DMS114 treated with DMSO at 0.1 percent for 48 hours (cell line): ENCODE results near the gene KPNA1.

Source experiments
- DNase-seq: peaks from one replicate; lab custom pipeline; 2025; ENCODE audit not compliant: unreplicated experiment; lab: John Stamatoyannopoulos, UW

KPNA1 gene

GRCh38 chr3:122416966-122417365, 97.8 kb downstream of the KPNA1 start:
- DNase-seq: no peak

GRCh38 chr3:122415762-122416654, 98.7 kb downstream of the KPNA1 start, which contains the start of gene WDR5B:
TSS of gene WDR5B (minus strand) at chr3:122416062. CDS start at chr3:122415528, 534 bp downstream.
- no peak for DNase-seq

GRCh38 chr3:122415104-122415744, 99.5 kb downstream of the KPNA1 start:
- DNase-seq: no peak

DNA sequence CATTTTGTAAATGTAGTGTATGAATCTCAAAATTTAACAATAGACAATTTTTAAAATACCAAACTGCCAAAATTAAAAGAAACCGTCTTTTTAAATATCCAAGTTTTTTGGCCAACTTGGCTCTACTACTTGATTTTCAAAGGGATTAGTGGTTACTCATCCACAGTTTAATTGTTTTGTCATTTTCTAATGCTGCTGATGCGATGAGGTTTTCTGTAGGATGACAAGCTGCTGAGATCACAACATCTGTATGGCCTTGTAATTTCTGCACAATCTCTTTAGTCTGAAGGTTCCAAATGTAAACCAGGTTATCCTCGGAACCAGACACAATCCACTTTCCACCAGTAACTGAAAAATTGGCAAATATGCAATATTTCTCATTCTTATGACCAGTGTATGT, 100.3 kb downstream of the KPNA1 start:
- DNase-seq: no peak

DNA sequence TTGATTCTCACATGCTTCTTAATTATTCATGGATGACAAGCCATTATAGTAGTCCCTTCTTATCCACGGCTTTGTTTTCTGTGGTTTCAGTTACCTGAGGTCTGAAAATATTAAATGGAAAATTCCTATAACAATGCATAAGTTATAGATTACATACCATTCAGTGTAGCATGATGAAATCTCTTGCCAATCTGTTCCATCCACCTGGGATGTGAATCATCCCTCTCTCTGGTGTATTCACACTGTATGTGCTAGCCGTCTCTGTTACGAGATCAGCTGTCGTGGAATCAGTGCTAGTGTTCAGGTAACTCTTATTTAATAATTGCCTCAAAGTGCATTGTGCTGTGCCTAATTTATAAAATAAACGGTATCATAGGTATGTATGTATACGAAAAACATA, 104.1 kb downstream of the KPNA1 start:
- no peak for DNase-seq

DNA sequence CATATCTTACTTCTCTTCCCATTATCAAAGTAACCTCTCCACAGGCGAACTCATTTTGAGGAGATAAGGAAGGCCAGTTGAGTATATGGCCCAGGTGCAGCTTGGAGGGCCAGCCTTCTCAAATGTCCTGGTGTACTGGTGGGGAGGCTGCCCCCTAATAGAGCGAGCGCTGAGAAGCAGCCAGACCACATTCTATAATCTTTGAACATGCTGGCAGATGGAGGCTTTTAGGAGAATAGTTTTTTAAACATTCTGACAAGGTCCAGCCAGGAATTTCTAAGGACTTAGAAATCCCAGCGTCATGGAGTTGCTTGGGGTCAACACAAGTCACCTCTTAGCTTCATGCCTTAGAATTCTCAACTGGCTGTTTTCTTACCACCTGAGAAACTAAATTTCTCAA, 104.6 kb downstream of the KPNA1 start:
- no peak for DNase-seq

- no peak for DNase-seq
These were observed 105.3 kb downstream of the KPNA1 start for GRCh38 chr3:122409446-122409845.

DNA sequence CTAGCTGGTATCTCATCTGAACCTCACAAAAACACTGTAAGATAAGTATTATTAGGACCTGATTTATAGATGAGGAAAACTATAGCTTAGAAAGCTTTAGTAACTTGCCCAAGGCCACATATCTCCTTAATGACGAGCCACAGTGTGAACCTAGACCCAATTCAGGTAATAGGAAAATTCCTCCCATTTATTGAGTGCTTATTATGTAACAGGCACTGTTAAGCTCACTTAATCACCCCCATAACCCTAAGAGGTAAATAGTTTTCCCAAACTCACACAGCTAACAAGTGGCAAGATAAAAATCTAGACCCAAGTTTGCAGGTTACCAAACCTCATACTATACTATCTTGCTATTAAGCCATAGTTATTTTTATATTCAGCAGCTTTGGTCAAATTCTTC, 106.8 kb downstream of the KPNA1 start:
- no peak for DNase-seq

GRCh38 chr3:122406198-122406597, 108.5 kb downstream of the KPNA1 start:
- no peak for DNase-seq

DNA sequence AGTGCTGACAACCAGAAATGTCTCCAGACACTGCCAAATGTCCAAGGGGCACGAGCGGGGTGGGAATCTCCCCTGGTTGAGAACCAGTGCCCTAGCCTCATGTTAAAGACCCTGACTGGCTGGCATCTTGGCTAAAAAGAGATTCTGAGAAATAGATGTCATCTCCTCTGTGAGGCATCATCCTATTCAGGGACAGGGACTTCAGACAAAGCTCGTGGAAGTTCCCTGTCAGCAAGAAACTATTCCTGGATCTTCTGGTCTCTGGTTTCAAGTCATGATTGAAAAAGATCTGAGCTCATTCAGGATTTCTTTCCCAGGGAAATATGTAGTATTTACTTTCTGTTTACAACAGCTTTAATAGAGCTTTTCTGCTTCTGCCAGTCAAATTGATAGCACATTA, 109.7 kb downstream of the KPNA1 start:
- no peak for DNase-seq

DNA sequence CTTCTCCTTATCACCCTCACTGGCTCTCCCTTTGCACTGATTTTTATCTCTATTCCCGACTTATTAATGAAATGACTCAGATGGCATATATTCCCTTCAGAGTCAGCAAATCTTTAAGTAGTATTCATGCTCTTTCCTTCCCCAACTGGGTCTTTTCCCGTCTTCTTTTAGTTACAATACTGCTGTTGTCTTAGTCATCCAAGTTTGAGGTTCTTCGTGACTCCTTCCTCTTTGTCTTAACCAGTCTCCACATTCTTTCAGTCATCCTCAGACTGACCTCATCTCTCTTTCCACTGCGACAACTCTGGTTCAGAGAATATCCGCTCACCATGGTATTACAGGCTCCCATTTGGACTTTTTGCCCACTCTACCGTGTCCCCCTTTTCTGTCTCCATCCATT, 111.2 kb downstream of the KPNA1 start:
- DNase-seq: no peak

DNA sequence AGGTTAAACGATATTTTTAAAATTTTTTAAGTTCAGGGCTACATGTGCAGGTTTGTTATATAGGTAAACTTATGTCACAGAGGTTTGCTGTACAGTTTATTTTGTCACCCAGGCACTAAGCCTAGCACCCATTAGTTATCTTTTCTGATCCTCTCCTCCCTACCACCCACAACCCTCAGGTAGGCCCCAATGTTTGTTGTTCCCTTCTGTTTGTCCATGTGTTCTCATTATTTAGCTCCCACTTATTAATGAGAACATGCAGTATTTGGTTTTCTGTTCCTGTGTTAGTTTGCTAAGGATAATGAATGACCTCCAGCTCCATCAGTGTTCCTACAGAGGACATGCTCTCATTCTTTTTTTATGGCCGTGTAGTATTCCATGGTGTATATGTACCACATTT, 115.8 kb downstream of the KPNA1 start:
- no peak for DNase-seq

DNA sequence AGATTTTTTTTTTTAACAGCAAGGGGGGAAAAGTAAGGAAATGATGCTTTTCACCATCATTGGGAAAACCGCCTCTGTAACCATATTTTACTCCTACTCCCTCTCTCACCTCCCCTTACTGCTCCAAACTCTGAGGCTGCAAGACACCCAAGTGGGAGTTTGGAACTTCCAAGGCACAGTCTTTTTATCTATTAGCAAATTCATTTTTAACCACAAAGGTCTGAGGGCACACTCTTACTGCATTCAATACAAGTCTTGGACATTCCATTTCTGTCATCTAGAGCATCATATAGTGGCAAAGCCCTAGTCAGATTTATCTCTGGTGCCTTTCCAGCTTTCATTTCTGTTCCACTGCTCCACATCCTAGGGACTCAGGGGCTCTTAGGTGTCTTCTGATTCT, 117.5 kb downstream of the KPNA1 start:
- no peak for DNase-seq

DNA sequence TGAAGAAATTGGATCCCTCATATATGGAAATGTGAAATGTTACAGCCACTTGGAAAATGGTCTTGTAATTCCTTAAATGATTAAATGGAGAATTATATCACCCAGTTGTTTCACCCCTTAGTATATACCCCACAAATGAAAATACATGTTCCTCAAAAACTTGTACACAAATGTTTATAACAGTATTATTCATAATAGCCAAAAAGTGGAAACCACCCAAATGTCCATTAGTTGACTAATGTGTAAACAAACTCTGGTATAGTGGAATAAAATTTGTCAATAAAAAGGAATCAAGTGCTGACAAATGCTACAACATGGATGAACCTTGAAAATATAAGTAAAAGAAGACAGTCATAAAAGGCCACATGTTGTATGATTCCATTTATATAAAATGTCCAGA, 118.2 kb downstream of the KPNA1 start:
- no peak for DNase-seq

DNA sequence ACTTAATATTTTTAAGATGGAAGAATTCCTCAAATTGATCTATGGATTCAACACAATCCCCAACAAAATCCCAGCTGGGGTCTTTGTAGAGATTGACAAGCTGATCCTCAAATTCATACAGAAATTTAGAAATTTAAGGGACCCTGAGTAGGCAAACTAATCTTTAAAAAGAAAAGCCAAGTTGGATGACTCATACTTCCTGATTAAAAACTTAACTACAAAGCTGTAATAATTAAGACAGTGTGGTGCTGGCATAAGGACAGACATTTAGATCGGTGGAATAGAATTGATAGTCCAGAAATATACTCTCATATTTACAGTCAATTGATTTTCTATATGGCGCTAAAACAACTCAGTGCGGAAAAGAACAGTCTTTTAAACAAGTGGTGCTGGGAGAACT, 119.2 kb downstream of the KPNA1 start:
- DNase-seq: no peak

DNA sequence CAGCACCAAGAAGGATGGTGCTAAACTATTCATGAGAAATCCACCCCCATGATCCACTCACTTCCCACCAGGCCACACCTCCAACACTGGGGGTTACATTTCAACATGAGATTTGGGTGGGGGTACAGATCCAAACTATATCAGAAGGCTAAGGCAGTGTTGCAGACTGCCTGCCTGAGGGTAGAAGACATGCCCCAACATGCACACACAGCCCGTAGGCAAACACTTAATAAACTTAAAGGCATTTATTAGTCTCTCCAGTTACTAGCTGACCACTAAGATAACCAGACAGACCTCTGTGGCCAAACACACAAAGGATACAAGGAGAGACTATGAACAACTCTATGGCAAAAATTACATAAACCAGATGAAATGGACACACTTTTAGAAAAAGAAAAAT, 120.6 kb downstream of the KPNA1 start:
- no peak for DNase-seq

DNA sequence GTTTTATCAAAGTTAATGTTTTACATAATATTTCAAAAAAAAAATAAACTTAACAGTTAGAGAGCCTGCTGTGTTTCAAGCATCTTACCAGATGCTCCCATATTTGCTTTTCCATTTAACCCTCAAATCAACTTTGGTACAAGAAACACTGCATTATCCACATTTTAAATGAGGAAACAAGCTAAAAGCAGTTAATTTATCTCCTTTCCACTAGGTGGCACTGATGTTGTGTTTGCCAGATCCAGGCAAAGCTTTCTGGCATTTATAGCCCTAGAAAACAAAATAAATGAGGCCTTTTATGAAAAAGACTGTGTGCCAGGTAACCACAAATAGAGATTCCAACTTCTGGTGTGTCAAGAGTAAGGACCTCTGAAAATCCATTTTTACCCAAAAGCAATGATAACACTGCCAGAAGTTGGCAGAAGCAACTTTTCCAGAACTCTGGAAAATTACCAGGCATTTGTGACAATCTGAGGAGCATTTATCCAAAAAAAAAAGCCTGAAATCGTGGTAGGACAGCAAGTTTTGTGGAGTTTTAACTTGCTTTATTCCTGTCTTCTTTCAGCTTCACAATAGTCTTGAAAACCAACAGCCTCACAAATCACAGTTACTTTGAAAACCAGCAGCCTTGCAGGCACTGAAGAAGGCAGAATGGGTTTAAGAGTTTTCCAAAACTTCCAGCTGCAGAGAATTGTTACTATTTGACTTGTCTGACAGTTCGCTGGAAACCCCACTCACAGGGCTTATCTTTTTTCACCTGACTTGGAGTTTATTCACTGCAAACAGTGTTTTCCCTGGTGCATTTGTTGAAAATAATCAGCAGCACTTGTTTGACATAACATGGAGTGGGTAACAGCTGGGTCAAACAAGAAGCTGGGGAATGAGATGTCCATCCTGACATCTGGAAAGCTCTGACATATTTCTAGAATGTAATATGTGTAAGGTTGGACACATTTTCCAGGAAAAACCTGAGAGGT, 121.6 kb downstream of the KPNA1 start:
- DNase-seq: peak; percentile 25

DNA sequence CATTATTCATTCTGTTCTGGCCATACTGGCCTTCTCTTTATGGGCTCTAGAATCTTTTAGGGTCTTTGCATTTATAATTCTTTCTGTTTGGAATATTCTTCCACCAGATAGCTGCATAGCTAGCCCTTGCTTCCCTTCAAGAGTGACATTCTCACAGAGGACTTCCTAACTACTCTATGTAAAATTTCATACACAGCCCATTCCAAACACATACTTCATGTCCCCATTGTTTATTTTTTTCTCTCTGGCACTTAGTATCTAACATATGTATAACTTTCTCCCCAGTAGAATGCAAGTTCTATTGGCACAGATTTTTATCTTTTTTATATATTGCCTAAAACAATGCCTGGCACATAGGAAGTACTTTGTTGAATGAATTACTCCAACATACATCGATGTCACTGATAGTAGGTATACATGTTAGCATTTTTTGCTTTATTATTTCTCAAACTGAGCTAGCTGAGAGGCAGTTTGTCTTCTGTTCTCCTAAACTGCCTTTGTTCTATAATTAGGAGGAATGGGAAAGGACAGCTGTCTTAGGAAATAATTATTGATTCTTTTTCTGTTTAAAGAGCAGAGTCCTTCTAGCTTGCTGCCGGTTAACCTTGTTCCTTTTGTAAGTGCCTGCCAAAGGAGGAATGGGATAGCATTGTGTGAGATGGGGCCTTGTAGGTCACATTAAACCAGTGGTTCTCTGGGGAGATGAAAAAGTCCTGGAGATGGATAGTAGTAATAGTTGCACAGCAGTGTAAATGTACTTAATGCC, 122.9 kb downstream of the KPNA1 start:
- no peak for DNase-seq

DNA sequence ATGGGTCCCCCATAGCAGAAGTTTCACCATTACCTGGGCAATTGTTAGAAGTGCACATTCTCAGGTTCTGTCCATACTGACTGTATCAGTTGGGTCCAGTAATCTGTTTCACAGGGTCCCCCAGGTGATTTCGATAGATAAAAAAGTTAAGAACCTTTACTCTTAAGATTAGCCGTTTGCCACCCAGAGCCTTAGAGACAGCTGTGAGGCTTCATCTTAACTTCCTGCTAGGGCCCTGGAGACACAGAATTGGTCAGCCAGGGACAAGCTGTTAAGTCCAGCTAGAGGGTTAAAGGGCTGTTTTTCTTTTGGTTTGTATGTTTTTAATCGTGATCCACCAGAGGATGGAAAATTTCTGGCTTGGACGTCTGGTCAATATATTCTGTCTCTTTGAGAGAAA, 124.1 kb downstream of the KPNA1 start:
- no peak for DNase-seq

- DNase-seq: no peak
These were observed 124.8 kb downstream of the KPNA1 start for GRCh38 chr3:122389892-122390291.

DNA sequence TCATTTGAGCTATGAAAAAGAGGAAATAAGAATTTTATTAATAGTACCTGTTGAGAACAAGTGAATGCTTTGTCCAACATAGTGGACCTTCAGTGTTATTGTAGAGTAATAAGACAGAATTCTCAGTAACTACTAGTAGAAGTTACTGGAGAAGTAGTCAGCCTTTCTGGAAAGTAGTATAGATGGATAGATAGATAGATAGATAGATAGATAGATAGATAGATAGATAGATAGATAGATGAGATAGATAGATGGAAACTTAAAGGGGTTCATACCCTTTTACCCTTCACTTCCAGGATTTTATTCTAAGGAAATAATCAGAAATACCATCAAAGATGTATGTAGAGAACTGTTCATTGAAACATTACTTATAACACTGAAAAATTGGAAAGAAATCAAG, 125.5 kb downstream of the KPNA1 start:
- DNase-seq: no peak
